ENCODE results near the gene RHBG. TPM values are rescaled to one million over a fixed set of nuclear protein-coding genes. Genes with fewer than 3 reads are reported as not detected.

Gene RHBG
- total RNA-seq, 3 donors from 2014 or later, result not detected

GRCh38 chr1:156372265-156372586 lies 3.2 kb downstream of the RHBG start:
- intact Hi-C loops (cut with DNase I, micrococcal nuclease), result no loop called here
- Histone ChIP-seq H3K9me3 (no peaks in the 10 kb centered on the region), H3K36me3 (ENCODE audit: low read depth) (no peaks in the 10 kb centered on the region), H3K4me3 (no peak overlapping the region), H3K4me1 (ENCODE audit: low read depth) (no peaks in the 10 kb centered on the region)
- ATAC-seq (no peak), DNase-seq (no peak)
- no peak for TF ChIP-seq CTCF (IDR thresholded peaks at IDR 0.05)

- no peaks in the 10 kb centered on the region for H3K4me1 ChIP-seq (ENCODE audit: low read depth)
- no peaks in the 10 kb centered on the region for H3K9me3 ChIP-seq
- no peak overlapping the region for H3K4me3 ChIP-seq
- no peak for TF ChIP-seq CTCF (IDR thresholded peaks at IDR 0.05)
- DNase-seq (no peak), ATAC-seq (no peak)
- intact Hi-C loops (cut with DNase I, micrococcal nuclease), result no loop called here
- no peaks in the 10 kb centered on the region for H3K36me3 ChIP-seq (ENCODE audit: low read depth)
Observed at GRCh38 chr1:156372876-156373275, 3.9 kb downstream of the RHBG start.

GRCh38 chr1:156373546-156373945 lies 4.5 kb downstream of the RHBG start:
- intact Hi-C loops (cut with DNase I, micrococcal nuclease), result no loop called here
- H3K4me3 ChIP-seq, result no peak overlapping the region
- DNase-seq (no peak), ATAC-seq (no peak)
- H3K9me3 ChIP-seq, result no peaks in the 10 kb centered on the region
- no peaks in the 10 kb centered on the region for H3K4me1 ChIP-seq (ENCODE audit: low read depth)
- TF ChIP-seq CTCF (IDR thresholded peaks at IDR 0.05), result no peak
- no peaks in the 10 kb centered on the region for H3K36me3 ChIP-seq (ENCODE audit: low read depth)

- ATAC-seq (no peak), DNase-seq (no peak)
- Histone ChIP-seq H3K9me3 (no peaks in the 10 kb centered on the region), H3K4me3 (no peak overlapping the region), H3K4me1 (ENCODE audit: low read depth) (no peaks in the 10 kb centered on the region), H3K36me3 (ENCODE audit: low read depth) (no peaks in the 10 kb centered on the region)
- TF ChIP-seq CTCF (IDR thresholded peaks at IDR 0.05), result no peak
- intact Hi-C loops (cut with DNase I, micrococcal nuclease), result no loop called here
Observed at GRCh38 chr1:156376146-156376545, 7.1 kb downstream of the RHBG start.

- no peak for TF ChIP-seq CTCF (IDR thresholded peaks at IDR 0.05)
- Histone ChIP-seq H3K4me1 (ENCODE audit: low read depth) (no peaks in the 10 kb centered on the region), H3K36me3 (ENCODE audit: low read depth) (no peaks in the 10 kb centered on the region), H3K4me3 (no peak overlapping the region), H3K9me3 (no peaks in the 10 kb centered on the region)
- DNase-seq, result no peak
- intact Hi-C loops (cut with DNase I, micrococcal nuclease), result no loop called here
- ATAC-seq, result no peak
Observed at GRCh38 chr1:156376958-156377919, 8.2 kb downstream of the RHBG start.
